NT2/D1 (cell line): ENCODE results near the gene KLHL11.
"Not testable (repeated sequence)": the region's sequence is repeated elsewhere in the genome, so short reads cannot be mapped to it uniquely, and the experiment has no call there.

Source experiments
- DNase-seq: peaks from one replicate; pipeline ENCODE4 v3.0.0-alpha.2; 2011; ENCODE audit warnings: low read depth, low spot score
- H3K27me3 ChIP-seq: 2 replicates; pipeline ENCODE4 v1.6.0; 2011; ENCODE audit warnings: mild to moderate bottlenecking; ENCODE audit not compliant: insufficient read length, insufficient read depth
- H3K36me3 ChIP-seq: 2 replicates; pipeline ENCODE4 v1.6.1; 2011; ENCODE audit warnings: mild to moderate bottlenecking, low read length, mixed read lengths; ENCODE audit not compliant: insufficient read depth, insufficient read length
- H3K4me1 ChIP-seq: 2 replicates; pipeline ENCODE4 v1.5.1; 2011; ENCODE audit not compliant: insufficient read depth, insufficient read length
- H3K4me3 ChIP-seq: 2 replicates; pipeline ENCODE4 v1.5.1; 2011; ENCODE audit warnings: low read depth; ENCODE audit not compliant: insufficient read length
- H3K9ac ChIP-seq: 2 replicates; pipeline ENCODE4 v1.6.0; 2011; ENCODE audit warnings: low read depth; ENCODE audit not compliant: insufficient read length
- H3K9me3 ChIP-seq: 2 replicates; pipeline ENCODE4 v1.5.1; 2011; ENCODE audit warnings: mild to moderate bottlenecking, low read length; ENCODE audit not compliant: insufficient read depth
- SUZ12 ChIP-seq: IDR thresholded peaks from 2 replicates; pipeline ENCODE4 v1.6.1; 2011; ENCODE audit not compliant: insufficient read length, insufficient read depth; ENCODE audit errors: extremely low read depth
- YY1 ChIP-seq: IDR thresholded peaks from 2 replicates; pipeline ENCODE4 v1.6.1; 2011; ENCODE audit not compliant: insufficient read length, insufficient read depth
- ZNF274 ChIP-seq: IDR thresholded peaks from 2 replicates; pipeline ENCODE4 v1.6.1; 2011; ENCODE audit warnings: mild to moderate bottlenecking, low read depth, low read length

Gene KLHL11

GRCh38 chr17:41869426-41869825, 4.2 kb upstream of the KLHL11 start:
- Histone ChIP-seq H3K9me3 (no peaks in the 10 kb centered on the region), H3K4me3 (no peak overlapping the region), H3K36me3 (peaks cover 75% of the 10 kb centered on the region), H3K27me3 (no peaks in the 10 kb centered on the region), H3K4me1 (no peaks in the 10 kb centered on the region), H3K9ac (no peak overlapping the region)
- no peak for DNase-seq
- TF ChIP-seq ZNF274, result no peak
- no peak for TF ChIP-seq SUZ12
- no peak for TF ChIP-seq YY1

GRCh38 chr17:41868568-41868967, 3.3 kb upstream of the KLHL11 start:
- TF ChIP-seq YY1 (no peak), ZNF274 (no peak), SUZ12 (no peak)
- H3K36me3 ChIP-seq, result peaks cover 66% of the 10 kb centered on the region
- DNase-seq, result no peak

GRCh38 chr17:41865596-41865893, 322 bp upstream of the KLHL11 start:
- DNase-seq, result no peak
- H3K9ac ChIP-seq, result no peak overlapping the region
- H3K4me1 ChIP-seq, result peaks cover 8% of the 10 kb centered on the region
- no peak for TF ChIP-seq ZNF274
- H3K4me3 ChIP-seq, result no peak overlapping the region
- H3K36me3 ChIP-seq, result peaks cover 43% of the 10 kb centered on the region
- H3K27me3 ChIP-seq, result no peaks in the 10 kb centered on the region
- no peaks in the 10 kb centered on the region for H3K9me3 ChIP-seq

More at GRCh38 chr17:41868568-41868967, 3.3 kb upstream of the KLHL11 start:
- H3K9me3 ChIP-seq, result no peaks in the 10 kb centered on the region
- no peak overlapping the region for H3K9ac ChIP-seq
- no peak overlapping the region for H3K4me3 ChIP-seq
- peaks cover under 1% of the 10 kb centered on the region for H3K4me1 ChIP-seq
- H3K27me3 ChIP-seq, result no peaks in the 10 kb centered on the region

- TF ChIP-seq YY1, result no peak
- TF ChIP-seq SUZ12, result no peak
- TF ChIP-seq ZNF274, result no peak
- peak overlapping the region; percentile 98 for H3K4me3 ChIP-seq
- peak overlapping the region; percentile 99 for H3K9ac ChIP-seq
- peaks cover 32% of the 10 kb centered on the region for H3K36me3 ChIP-seq
- peaks cover 8% of the 10 kb centered on the region for H3K4me1 ChIP-seq
- no peak for DNase-seq
- H3K9me3 ChIP-seq, result no peaks in the 10 kb centered on the region
- H3K27me3 ChIP-seq, result no peaks in the 10 kb centered on the region
These were observed 756 bp downstream of the KLHL11 start for GRCh38 chr17:41864498-41864835.

GRCh38 chr17:41863074-41863848, 2.0 kb downstream of the KLHL11 start:
- peaks cover 21% of the 10 kb centered on the region for H3K36me3 ChIP-seq
- peak overlapping the region; percentile 98 for H3K4me3 ChIP-seq
- H3K27me3 ChIP-seq, result no peaks in the 10 kb centered on the region
- peaks cover 8% of the 10 kb centered on the region for H3K4me1 ChIP-seq
- TF ChIP-seq SUZ12, result no peak
- TF ChIP-seq YY1, result no peak
- TF ChIP-seq ZNF274, result no peak
- H3K9ac ChIP-seq, result peak overlapping the region; percentile 99
- no peaks in the 10 kb centered on the region for H3K9me3 ChIP-seq
- DNase-seq, result no peak

- Histone ChIP-seq H3K9ac (no peak overlapping the region), H3K36me3 (peaks cover 6% of the 10 kb centered on the region), H3K4me3 (no peak overlapping the region), H3K27me3 (no peaks in the 10 kb centered on the region), H3K9me3 (no peaks in the 10 kb centered on the region), H3K4me1 (peaks cover 8% of the 10 kb centered on the region)
- DNase-seq, result no peak
- TF ChIP-seq ZNF274 (no peak), SUZ12 (no peak), YY1 (no peak)
These were observed 4.8 kb downstream of the KLHL11 start for GRCh38 chr17:41860254-41860931.

GRCh38 chr17:41851382-41851781, 13.8 kb downstream of the KLHL11 start:
- not testable (repeated sequence) for DNase-seq, H3K9me3 ChIP-seq, H3K9ac ChIP-seq, H3K27me3 ChIP-seq, H3K4me3 ChIP-seq, H3K4me1 ChIP-seq
- H3K36me3 ChIP-seq, result peaks cover 44% of the 10 kb centered on the region
